NCI-H345 (cell line): ENCODE measurements around the gene RINL.

ENCODE experiments used
- DNase-seq: peaks from one replicate; lab custom pipeline; 2025; lab: John Stamatoyannopoulos, UW

Gene RINL

DNA sequence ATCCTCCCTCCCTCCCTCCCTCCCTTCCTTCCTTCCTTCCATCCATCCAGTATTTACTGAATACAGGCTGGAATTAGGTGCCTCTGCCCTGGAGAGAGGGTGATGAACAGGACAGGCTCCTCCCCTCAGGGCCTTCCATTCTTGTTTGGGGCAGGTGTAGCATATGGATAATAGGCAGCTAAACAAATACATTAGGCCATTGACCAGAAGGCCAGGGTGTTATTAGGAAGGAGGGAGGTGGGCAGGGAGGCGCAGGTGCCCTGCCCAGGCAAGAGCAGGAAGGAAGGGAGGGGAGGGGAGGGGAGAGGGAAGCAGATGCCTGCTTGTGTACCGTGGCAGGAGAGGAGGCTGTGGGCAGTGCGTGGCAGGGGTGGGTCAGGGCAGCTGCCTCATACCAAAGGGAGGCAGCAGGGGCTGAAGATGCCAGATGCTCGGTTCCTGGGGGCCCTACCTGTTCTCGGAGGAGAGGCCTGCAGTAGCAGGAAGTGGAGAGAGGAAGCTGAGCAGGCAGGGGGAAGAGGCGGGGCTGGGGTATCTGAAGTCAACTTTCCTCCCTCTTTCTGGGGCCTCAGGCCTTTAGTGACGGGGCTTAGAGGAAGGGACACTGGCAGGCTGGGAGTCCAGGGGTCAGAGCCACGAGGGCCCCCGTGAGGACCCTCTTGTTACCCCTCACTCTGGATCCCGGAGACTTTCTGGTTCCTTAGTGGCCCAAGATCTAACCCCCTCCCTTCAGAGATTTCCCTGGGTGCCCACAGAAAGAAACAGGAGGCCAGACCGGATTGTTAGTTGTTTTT lies at the start of gene RINL:
Gene RINL, minus strand, starts transcription at position 495 of the 794 bp plus-strand sequence. CDS start 1,533 bp downstream, outside the sequence.
- DNase-seq, result peak; percentile 82

GRCh38 chr19:38924388-38924787 lies 46.3 kb upstream of the RINL start:
- DNase-seq, result no peak

DNA sequence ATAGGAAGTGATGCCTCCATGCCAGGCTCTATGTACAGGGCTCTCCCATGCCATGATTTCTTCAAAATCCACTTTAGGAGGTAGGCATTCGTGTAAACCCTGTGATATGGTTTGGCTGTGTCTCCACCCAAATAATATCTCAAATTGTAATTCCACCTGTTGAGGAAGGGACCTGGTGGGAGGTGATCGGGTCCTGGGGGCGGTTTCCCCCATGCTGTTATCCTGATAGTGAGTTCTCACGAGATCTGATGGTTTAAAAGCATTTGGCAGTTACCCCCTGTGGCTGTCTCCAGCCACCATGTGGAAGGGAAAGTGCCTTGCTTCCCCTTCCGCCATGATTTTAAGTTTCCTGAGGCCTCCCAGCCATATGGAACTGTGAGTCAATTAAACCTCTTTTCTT lies 44.4 kb upstream of the RINL start:
- no peak for DNase-seq

DNA sequence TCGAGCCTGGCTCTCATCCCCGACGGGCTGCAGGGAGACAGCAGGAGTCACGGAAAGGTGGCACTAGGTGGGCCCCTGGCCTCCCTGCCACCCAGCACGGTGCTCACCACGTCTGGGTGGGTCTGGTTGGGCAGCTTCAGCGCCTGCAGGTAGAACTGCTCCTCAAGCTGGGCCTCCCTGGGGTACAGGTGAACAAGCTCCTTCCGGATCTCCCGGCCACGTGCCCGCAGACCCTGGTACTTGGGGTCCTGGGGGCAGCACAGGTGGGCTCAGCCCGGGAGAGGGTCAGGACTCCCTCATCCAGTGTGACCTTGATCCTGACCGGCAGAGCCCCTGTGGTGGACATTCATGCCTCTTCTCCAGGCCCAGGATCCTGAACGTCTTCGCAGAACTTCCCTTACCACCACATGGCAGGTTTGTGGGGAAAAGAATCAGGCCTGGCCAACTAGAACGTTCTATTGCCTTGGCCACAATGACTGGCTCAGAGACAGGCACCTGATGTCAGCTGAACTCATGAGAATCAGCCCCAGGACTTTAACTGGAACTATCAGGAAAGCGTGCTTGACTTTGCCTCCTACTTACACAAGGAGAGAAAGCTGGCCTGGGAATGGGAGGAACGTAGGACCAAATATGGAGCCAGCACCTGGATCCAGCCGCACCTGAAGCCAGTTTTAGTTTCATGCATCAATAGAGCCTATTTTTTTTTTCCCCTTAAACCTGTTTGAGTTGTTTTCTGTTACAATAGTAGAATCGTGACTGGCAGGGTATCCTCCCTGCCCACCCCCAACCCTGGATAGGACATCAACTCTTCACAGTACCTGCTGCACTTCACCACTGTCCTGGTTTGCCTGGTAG lies 43.6 kb upstream of the RINL start:
- DNase-seq, result no peak

GRCh38 chr19:38920602-38921419 lies 42.7 kb upstream of the RINL start:
- DNase-seq, result no peak

DNA sequence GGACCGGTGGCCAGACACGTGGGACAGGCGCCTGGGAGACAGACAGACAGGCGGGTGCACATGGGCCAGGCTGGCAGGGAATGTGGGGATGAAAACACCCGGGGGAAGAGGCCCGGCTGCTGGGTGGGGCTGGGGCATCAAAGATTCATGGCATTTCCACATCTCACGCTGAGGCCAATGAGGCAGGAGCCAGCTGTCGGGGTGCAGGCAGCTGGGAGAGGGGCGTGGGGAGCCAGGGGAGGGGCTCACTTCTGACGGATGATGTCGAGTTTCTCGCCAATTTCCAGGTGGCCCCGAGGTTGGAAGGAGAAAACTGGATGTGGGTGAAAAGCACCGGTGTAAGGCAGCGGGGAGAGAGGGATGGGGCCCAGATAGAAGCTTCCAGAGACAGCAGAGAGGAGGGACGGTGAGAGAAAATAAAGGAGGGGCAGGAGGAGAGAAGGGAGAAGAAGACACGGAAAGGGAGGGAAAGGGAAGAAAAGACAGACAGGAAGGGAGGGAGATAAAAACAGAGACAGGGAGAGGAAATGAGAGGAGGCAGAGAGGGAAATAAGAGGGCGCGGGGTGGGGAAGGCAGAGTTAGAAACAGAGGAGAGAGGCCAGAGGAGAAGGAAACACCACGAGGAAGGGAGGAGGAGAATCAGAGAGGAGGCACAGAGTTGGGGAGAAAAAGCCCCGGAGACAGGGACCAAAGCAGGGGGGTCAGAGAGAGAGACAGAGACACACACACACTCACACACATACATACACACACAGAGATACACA lies 41.9 kb upstream of the RINL start:
- no peak for DNase-seq

- no peak for DNase-seq
Measured at GRCh38 chr19:38918526-38918925, 40.5 kb upstream of the RINL start.

DNA sequence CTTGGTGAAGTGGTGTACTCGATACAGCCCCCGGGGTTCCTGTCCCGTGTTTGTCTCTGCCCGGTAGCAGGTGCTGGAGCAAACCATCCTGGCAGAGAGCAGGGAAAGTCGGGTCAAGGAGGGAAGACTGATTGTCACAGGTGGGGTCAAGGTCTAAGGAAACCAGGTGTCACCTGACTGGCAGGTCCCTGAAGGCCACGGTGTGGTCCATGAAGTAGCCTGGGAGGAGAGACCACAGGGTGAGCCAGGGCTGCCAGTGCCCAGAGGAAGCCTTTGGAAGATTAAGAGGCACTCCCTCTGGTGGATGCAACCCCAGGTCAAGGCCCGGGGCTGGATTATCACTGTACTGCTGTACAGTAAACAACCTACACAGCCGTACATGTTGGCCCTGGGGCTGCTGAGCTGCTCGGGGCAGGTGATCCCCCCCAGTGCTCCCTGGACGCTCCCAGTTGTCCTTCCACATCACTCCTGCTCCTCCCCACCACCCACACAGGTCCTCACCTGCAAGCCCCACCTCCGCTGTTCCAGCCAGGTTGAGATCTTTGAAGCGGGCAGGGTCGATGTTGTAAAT lies 39.9 kb upstream of the RINL start:
- DNase-seq, result no peak

GRCh38 chr19:38917516-38917915 lies 39.4 kb upstream of the RINL start:
- DNase-seq, result no peak

DNA sequence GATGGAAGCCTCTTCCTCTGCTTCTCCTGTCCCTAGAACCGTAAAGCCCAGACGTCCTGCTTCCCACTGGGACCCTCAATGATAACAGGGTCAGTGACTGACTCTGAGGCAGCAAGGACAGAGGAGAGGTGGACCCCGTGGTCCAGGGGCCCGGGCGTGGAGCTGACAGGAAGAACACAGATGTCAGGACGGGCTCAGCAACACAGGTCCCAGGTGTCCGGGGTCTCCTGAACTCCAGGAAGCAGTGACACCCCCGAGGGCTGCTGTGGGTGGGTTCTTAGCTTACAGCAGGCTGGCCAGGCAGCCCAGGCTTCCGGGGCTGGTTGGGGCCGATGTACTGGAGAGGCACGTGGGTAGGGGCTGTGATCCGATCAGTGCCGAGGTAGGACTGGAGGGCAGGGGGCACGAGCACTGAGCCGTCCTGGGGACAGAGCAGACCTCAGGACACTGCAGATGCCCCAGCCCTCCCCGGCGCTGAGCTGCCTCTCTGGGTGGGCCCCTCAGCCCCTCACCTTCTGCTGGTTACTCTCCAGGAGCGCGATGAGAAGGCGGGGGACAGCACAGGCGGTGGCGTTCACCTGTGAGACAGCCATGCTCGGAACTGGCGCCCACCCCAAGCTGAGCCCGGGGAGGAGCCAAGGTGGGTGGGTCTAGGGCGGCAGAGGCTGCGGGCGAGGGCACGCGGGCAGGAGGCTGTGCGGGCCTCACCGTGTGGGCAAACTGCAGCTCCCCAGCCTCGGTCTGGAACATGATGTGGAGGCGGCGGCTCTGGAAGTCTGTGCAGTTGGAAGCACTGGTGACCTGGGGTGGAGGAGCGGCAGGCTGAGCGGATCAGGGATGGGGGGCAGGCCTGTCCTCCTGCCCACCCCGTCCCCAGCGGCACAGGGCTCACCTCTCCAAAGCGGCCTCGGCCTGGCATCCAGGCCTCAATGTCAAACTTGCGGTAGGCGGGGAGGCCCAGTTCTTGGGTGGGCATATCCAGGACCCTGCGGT lies 37.5 kb upstream of the RINL start:
- DNase-seq, result no peak

DNA sequence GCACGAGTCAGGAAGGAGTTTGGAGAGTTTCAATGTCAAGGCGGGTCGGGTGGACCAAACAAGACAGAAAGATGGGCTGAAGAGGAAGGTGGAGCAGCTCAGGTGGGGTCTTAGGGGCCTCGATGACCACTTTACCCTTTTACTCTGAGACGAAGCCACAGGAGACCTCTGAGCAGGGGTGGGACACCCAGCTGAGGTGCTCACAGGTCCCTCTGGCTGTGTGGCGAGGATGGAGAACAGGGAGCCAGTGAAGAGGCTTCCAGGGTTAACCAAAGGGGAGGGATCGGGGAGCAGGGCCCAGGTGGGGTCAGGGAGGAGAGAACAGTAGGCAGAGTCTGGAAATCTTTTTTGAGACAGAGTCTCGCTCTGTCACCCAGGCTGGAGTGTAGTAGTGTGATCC lies 35.9 kb upstream of the RINL start:
- DNase-seq, result no peak

DNA sequence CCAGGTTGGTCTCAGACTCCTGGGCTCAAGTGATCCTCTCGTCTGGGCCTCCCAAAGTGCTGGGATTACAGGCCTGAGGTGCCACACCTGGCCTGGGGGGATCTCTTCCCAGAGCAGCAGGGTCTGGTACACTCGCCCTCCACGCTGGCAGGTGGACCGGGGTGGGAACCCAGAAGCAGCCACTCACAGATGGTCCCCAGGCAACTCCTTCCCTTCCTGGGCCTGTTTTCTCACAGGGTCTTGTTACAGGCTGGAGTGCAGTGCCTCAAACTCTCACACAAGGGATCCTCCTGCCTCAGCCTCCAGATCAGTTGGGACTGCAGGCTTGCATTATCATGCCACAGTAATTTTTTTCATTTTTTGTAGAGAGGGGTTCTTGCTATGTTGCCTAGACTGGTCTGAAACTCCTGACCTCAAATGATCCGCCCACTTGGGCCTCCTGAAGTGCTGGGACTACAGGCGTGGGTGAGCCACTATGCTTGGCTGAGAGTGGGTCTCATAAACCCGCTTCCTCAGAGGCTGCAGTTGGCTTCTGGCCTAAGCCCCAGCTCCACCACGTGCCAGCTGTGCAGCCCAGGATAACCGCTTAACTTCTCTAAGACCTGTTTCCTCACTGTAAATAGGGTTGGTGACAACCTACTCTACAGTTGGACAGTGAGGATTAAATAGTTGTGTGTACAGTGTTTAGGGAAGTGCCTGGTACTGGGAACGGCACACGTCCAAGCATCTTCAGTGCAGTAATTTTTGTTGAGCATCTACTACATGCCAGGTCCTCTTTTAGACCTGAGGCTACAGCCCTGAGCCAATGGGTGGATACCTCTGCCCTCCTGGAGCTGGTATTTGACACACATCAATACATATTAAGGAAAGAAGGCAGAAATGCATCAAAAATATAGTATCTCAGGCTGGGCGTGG lies 34.8 kb upstream of the RINL start:
- no peak for DNase-seq

DNA sequence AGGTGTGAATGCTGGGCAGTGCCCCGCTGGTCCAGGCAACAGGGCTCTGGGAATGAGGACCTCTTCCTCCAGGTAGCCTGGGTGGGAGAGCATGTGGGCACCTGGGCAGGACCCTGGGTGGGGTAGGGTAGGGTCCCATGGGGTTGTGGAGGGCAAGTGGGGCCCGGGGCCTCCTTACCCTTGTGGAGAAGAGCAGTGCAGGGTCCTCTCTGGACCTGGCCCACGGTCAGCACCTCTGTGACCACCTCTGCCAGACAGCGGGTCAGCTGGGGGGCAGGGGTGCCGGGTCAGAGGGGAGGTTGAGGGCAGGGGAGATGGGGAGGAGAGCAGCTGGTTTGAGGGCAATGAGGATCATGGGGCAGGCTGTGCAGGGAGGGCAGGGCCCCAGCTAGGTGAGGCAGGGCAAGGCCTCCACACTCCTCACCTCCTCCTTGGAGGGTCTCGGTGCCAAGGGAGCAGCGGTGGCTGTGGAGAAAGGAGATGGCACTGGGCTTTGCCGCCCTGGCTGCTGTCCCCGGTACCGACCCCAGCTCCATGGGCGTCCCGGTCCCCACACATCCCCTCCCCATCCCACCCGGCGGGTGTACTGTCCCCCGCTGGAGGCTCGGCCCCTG lies 33.4 kb upstream of the RINL start:
- DNase-seq, result no peak

DNA sequence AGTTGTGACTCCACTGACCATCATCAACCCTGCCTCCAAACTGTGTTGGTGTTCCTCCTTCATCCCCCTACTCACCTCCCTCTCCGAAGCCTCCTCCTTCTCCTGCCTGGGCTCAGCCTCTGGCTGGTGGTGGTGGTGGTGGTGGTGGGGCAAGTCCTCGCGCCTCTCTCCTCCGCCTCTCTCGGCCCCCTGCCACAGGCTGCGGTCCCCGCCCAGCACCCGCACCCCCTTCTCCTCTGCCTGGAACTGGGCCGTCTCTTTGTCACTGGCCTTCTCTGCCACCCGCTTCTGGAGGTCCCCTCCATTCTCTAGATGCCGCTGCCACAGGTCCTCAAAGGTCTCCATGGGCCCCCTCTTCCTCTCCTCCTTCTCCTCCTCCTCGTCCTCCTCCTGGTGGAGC lies 32.4 kb upstream of the RINL start:
- no peak for DNase-seq

- DNase-seq, result no peak
Measured at GRCh38 chr19:38908911-38909310, 30.8 kb upstream of the RINL start.

- no peak for DNase-seq
Measured at GRCh38 chr19:38907670-38908069, 29.6 kb upstream of the RINL start.

- no peak for DNase-seq
Measured at GRCh38 chr19:38907227-38907626, 29.2 kb upstream of the RINL start.

DNA sequence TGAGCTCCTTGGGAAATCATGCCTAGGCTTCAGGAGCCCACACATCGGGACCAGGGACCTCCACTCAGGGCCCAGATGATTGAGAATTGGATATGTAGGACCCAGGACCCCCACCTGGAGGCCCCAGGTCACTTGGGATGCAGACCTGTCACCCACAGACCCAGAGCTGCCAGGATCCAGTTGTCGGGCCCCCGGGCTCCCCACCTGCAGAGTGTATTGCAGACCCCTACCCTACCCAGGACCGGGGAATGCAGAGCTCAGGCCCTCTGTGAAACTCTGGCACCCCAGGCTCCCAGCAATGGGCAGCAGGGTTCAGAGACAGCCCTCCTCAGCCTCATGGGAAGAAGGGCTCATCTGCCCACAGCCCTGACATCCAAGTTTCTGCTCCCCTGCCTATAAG lies 27.5 kb upstream of the RINL start:
- DNase-seq, result no peak
